Ovary (tissue), 3 donors: ENCODE data around the gene DNAH8.

Experiments used
- CTCF ChIP-seq, 3 donors: fragments of 450-650 bp in 2 of 3; fragments of 200-600 bp in 1 of 3; IDR thresholded peaks; one replicate each; pipeline versions ENCODE4 v1.5.1 to v1.8.0; 2016 to 2022; ENCODE audit warnings: antibody characterized with exemption in 3 of 3, mild to moderate bottlenecking in 1 of 3
- EP300 ChIP-seq: sonication (generic); formaldehyde crosslinking; IDR thresholded peaks from one replicate; pipeline ENCODE4 v1.6.1; 2017; ENCODE audit warnings: antibody characterized with exemption
- POLR2A ChIP-seq: fragments of 450-650 bp; IDR thresholded peaks from one replicate; pipeline ENCODE4 v1.6.1; 2017; ENCODE audit warnings: antibody characterized with exemption, mild to moderate bottlenecking, moderate library complexity
- donor health status: DM: no; HTN: no; CAD: no.

GRCh38 chr6:38804358-38804757, 89.2 kb downstream of the DNAH8 start:
- TF ChIP-seq CTCF (IDR thresholded peaks at IDR 0.05) (no peak), POLR2A (no peak), EP300 (no peak)
